Right lung (tissue), 5 donors: Measurements from ENCODE around the gene CDC14A. TPM values are rescaled to one million over a fixed set of nuclear protein-coding genes. Genes with fewer than 3 reads are reported as not detected.

Experiments
- DNase-seq, 2 donors: peaks; one replicate each; pipeline ENCODE4 v3.0.0-alpha.2; 2013
- polyA plus RNA-seq, 5 donors: library from polyadenylated mRNA; unstranded; fragments of 120-200 nt; gene quantifications; one replicate each; pipeline versions ENCODE4 v1.2.1 to v1.2.3, GENCODE V29; 2013; ENCODE audit warnings: inconsistent platforms in 1 of 5, low replicate concordance in 1 of 5; ENCODE audit not compliant: insufficient read length in 5 of 5, insufficient read depth in 1 of 5

CDC14A gene
- polyA plus RNA-seq, 5 donors, result 11.6 to 16.4 (median 14.6) TPM

DNA sequence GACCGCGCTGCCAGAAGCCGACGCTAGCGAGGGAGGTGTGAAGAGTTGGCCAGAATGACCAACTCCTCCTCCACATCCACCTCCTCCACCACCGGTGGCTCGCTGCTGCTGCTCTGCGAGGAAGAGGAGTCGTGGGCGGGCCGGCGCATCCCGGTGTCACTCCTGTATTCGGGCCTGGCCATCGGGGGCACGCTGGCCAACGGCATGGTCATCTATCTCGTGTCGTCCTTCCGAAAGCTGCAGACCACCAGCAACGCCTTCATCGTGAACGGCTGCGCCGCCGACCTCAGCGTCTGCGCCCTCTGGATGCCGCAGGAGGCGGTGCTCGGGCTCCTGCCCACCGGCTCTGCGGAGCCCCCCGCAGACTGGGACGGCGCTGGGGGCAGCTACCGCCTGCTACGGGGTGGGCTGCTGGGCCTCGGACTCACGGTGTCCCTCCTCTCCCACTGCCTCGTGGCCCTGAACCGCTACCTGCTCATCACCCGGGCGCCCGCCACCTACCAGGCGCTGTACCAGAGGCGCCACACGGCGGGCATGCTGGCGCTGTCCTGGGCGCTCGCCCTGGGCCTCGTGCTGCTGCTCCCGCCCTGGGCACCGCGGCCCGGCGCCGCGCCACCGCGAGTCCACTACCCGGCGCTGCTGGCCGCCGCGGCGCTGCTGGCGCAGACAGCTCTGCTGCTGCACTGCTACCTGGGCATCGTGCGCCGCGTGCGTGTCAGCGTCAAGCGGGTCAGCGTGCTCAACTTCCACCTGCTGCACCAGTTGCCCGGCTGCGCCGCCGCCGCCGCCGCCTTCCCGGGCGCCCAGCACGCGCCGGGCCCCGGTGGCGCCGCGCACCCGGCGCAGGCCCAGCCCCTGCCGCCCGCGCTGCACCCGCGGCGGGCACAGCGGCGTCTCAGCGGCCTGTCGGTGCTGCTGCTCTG, 186.9 kb downstream of the CDC14A start:
- peak; percentile 15 to 31 for DNase-seq

DNA sequence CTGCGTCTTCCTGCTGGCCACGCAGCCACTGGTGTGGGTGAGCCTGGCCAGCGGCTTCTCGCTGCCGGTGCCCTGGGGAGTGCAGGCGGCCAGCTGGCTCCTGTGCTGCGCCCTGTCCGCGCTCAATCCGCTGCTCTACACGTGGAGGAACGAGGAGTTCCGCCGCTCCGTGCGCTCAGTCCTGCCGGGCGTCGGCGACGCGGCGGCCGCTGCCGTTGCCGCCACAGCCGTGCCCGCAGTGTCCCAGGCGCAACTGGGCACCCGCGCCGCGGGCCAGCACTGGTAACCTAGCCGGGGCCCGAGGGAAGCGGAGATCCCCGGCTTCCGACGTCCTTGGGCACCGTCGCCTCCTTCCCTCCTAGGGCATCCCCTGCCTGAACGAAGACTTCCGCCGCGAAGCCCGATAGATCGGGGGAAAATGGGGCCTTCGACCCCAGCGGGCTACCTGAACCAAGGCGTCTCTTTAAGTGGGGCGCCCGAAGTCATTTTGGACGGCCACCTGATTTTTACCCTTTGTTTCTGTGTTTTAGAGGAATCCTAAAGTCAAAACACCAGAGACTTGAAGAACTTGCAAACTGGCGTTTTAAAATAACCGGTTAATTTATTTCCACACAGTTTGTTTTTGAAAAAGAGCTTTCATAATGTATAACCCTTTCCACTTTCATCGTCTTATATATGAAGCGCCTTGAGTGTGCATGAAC, 187.7 kb downstream of the CDC14A start:
- DNase-seq, result peak; percentile 30 to 51

DNA sequence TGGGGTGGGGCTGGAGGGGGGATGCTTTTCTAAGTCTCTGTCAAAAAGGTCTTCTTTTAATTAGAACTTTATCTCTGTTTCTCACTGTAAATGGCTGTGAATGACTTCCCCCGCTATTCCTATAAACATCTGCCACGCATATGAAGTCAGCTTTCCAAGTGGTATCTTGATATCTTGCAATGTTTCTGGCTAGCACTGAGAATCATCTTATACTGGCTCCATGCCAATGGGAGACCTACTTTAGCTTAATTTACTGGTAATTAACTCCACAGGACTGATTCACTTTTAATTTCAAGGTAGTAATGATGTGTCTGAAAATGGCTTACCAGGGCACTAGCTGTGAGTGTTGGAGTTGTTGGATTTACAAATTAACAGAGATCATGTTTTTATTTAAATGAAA, 190.0 kb downstream of the CDC14A start:
- no peak for DNase-seq

DNA sequence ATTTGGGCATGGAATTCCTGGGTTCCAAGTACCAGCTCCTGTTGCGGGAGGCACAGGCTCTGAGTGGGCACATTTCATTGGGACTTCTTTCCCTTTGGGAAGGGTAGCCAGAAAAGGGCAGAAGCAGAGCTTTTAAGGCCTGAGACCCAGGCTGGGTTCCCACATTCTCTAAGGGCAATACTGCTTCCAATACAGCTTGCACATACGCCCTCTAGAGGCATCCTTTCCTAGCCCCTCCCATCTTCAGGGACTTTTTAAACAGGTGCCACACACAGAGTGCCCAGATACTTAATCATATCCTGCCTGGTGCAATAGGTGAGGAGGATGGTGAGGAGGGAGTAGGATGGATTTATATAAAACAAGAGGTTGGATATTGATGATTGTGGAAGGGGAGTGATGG, 191.3 kb downstream of the CDC14A start:
- DNase-seq, result no peak

DNA sequence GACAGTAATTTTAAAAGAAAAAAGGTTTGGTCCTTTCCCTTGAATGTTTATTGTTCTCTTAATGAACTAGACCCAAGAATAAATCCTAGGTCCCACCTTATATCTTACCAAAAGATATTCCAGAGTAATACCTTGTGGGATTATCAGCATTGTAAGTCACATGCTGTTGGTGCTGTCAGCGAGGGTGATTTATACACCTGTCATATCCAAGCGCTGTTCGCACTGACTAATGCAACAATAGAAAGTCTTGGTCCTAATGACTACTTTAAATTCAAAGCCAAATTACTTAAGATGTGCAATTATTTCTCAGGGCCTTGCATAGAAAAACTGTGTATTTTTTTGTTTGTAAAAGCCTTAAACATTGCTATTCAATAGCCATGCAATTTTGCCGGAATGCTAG, 192.5 kb downstream of the CDC14A start:
- no peak for DNase-seq

DNA sequence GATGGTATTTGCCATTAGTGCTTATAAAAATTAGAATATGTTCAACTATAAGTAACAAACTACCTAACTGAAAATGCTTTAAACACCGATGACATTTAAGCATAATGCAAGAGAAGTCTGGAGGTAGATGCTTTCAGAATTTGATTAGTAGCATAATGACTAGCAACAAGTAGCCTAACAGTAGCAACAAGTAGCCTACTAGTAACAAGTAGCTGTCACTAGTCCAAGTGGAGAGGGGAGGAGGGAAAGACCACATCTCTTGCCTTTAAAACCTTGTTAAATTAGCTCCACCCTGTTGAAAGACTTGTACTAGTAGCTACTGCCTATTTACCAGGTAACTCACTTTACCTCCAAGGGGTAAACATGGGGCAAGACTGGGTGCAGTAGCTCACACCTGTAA, 193.5 kb downstream of the CDC14A start:
- DNase-seq, result no peak

DNA sequence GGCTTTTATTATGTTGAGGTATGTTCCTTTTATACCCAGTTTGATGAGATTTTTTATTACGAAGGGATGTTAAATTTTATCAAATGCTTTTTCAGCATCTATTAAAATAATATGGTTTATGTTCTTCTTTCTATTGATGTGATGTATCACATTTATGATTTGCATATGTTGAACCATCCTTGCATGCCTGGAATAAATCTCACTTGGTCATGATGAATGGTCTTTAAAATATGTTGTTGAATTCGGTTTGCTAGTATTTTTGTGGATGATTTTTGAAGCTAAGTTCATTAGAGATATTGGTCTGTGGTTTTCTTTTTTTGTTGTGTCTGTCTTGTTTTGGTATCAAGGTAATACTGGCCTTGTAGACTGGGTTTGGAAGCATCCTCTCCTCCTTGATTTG, 199.7 kb downstream of the CDC14A start:
- no peak for DNase-seq

DNA sequence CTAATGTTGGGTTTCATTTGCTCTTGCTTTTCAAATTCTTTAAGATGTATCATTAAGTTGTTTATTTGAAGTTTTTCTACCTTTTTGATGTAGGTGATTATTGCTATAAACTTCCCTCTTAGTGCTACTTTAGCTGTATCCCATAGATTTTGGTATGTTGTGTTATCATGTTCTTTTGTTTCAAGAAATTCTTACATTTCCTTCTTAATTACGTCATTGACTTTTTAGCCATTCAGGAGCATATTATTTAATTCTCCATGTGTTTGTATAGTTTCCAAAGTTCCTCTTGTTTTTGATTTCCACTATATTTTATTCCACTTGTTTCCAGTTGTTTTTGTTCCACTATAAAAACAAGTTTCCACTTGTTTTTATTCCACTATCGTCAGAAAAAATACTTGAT, 200.6 kb downstream of the CDC14A start:
- no peak for DNase-seq

DNA sequence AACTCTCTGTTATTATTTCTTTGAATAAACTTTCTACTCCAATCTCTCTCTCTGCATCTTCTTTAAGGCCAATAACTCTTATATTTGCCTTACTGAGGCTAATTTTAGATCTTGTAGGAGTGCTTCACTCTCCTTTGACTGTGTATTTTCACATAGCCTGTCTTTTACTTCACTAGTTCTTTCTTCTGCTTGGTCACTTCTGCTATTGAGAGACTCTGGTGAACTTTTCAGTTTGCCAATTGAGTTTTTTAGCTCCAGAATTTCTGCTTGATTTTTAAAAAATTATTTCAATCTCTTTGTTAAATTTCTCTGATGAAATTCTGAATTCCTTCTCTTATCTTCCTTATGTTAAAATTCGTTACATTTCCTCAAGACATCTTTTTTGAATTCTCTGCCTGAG, 203.9 kb downstream of the CDC14A start:
- no peak for DNase-seq

DNA sequence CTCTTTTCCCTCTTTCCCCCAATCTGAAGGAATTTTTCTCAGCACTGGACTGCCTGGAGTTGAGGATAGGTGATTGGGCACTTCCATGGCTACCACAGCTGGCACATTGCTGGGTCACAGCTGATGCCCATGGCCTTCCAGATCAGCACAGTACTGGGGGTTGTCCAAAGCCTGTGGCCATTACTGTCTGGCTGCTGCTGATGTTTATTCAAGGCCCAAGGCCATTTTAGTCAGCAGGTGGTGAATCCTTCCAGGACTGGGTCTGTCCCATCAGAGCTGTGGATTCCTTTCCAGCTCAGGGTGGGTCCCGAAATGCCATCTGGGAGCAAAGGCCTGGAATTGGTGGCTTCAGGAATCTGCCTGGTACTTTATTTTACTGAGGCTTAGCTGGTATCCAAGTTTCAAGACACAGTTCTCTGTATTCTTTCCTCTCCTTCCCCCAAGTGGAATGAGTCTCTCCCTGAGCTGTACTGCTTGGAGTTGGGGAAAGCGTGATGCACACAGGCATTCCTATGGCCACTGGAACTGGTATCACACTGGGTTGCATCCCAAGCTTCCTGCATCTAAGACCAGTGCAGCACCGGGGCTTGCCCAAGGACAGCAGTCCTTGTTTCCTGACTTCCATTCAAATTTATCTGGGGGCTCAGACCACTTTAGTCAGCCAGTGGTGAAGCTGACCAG, 204.8 kb downstream of the CDC14A start:
- no peak for DNase-seq

DNA sequence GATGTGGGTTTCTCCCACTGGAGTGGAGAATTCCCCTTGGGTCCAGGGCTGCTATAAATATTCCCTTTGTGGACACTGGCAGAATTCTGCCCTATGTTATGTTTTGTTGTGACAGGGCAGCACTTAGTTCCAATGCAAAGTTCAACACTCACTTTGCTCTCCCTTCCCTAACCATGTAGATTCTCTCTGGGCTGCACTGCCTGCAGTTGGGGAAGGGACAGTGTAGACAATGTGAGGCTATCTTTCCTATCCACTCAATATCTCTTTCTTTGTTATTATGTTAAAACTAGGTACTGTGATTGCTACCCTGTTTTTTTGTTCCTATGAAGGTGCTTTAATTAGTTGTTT, 205.3 kb downstream of the CDC14A start:
- DNase-seq, result no peak

DNA sequence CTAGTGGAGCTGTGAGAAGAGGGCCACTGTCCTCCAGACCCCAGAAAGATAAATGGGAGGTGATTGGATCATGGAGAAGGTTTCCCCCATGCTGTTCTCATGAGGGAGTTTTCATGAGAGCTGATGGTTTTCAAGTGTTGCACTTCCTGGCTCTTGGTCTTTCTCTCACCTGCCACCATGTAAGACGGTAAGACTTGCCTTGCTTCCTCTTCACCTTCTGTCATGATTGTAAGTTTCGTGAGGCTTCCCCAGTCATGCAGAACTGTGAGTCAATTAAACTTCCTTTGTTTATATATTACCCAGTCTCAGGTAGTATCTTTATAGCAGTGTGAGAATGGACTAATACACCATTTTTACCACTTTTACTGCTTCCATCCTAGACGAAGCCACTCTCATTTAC, 213.2 kb downstream of the CDC14A start:
- DNase-seq, result no peak

DNA sequence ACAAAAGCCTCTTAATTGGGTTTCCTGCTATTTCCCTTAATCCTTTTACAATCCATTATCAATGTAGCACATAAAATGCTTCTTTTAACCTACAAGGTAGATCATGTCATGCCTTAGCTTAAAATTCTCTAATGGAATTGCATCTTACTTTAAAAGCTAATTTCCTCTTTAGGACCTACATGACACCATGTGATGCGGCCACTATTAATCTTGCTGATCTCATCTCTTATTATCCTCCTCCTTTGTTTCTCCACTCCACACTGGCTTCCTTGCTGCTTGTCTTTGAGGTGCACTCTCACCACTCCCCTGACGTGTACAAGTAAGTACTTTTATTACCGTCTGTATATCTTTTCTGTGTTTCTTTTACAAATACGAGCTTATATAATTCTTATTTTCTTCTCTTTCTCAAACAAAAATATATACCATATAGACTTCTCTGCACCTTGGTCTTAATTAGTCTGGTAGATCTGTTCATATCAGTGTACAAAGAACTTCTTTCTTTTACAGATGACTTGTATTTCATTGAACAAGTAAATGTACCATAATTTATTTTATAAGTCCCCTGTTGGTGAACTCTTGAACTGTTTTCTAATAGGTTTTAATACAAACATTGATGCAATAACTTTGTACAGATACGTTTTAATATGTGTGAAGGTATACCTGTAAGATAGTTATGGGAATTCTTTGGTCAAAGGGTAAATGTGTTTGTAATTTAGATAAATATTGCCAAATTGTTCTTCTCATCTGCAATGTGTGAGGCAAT, 213.8 kb downstream of the CDC14A start:
- DNase-seq, result no peak

DNA sequence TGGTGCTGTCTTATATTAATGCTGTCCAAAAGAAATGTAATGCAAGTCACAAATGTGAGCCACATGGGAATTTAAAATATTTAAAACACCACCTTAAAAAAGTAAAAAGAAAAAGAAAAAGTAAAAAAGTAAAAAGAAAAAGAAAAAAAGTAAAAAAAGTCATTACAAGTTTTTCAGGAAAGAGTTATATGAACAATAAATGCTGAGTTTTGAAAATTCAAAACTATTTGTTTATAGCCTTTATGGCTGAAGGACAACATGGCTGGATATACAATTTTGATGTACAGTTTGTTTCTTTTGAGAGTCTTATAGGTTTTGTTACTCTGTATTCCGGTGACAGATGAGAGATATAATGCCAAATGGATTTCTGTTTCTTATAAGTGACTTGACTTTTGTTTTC, 214.8 kb downstream of the CDC14A start:
- no peak for DNase-seq

Other genes with a start within 250 kb of the CDC14A start
- gene SASS6, start 219.6 kb upstream of the CDC14A start, polyA plus RNA-seq, result 10 to 100 TPM in 2 of 5 donors, 1 to 10 TPM in 3; 5.6 to 13.4 (median 9.7) TPM
- 10 to 100 TPM; 30.9 to 63.7 (median 48.5) TPM for gene TRMT13, start 219.3 kb upstream of the CDC14A start, polyA plus RNA-seq
- gene LRRC39, start 174.2 kb upstream of the CDC14A start, polyA plus RNA-seq, result 1 to 10 TPM; 3.7 to 8.0 (median 5.2) TPM
- 10 to 100 TPM; 10.5 to 22.5 (median 20.2) TPM for gene DBT, start 102.7 kb upstream of the CDC14A start, polyA plus RNA-seq
- gene RTCA, start 86.3 kb upstream of the CDC14A start, polyA plus RNA-seq, result 10 to 100 TPM; 24.1 to 34.1 (median 29.6) TPM
- under 1 TPM; 0.46 to 0.65 (median 0.64) TPM for gene GPR88, start 185.6 kb downstream of the CDC14A start, polyA plus RNA-seq